NCI-H2107 treated with DMSO at 0.1 percent for 48 hours (cell line): ENCODE results near the gene SOHLH2.

ENCODE experiments used
- DNase-seq: peaks from one replicate; lab custom pipeline; 2025; ENCODE audit not compliant: unreplicated experiment; lab: John Stamatoyannopoulos, UW

Gene SOHLH2

GRCh38 chr13:36133950-36134626 lies 80.3 kb downstream of the SOHLH2 start:
- DNase-seq: no peak

GRCh38 chr13:36132376-36132775 lies 82.0 kb downstream of the SOHLH2 start:
- no peak for DNase-seq

GRCh38 chr13:36131931-36132297 lies 82.4 kb downstream of the SOHLH2 start:
- DNase-seq: no peak

- DNase-seq: peak; percentile 9
These were observed 83.0 kb downstream of the SOHLH2 start, which contains the start of gene DCLK1 for GRCh38 chr13:36131222-36131930. TSS of gene DCLK1 (minus strand) at chr13:36131382.

DNA sequence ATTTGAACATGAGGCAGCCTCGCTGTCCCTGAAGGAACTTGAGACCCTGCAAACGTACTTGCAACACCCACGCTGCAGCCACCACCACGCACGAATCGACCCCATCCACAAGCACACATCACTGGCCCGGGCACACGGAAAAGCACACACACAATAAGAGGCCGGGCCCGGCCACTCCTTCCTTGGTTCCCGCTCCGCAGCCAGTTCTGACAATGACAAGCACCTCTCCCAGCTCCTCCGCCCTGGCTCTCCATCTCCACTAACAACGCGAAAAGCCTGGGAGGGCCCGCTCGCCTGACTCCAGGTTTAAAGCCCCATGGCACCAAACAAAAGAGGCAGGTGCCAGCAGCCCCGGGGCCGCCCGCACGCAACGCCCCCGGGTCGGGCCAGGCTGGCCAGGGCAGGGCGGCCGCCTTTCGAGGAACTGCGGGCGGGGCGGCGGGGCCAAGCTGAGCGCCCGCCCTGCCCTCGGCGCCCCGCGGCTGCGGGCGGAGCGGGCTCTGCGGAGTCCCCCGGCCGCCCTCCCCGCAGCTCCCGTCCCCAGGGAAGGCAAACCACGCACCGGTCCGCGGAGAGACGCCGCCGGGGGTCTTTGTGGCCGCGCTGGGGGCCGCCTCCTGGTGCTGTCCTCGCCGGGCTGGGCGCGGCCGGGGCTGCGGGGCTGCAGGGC lies 83.7 kb downstream of the SOHLH2 start:
- peak; percentile 18 for DNase-seq

DNA sequence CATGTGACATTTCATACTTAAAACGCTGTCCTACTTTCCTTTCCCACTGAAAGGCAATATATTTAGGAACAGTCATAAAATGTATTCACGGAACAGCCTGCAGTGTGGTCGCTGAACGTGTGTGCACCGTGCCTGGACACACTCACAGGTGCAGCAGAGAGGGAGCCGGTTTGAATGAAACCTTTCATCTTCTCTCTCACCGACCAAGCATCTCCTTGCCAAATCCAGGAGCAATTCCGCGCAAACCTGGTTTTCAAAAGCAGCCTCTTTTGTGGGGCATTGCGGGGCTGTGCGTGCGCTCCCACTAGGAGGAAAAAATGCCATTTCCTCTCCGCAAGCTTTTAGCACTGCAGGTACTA lies 84.2 kb downstream of the SOHLH2 start:
- no peak for DNase-seq

DNA sequence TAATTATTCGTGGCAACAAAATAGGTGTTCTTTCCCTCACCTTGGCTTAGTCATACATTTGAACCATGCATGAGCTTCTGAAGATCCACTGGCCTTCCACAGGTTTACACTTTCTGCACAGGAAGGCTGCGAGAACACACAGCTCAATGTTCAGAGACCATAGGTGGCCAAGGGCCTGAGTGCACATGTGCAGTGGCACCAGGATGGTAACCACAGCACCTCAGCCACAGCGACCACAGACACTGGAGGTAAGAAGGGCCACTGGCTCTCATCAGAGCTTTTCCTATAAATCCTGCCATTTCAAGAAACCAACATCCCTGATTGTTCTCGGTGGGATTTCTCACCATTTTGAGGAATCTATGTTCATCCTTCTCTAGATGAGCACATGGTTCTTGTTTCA lies 84.8 kb downstream of the SOHLH2 start:
- no peak for DNase-seq

- no peak for DNase-seq
These were observed 87.9 kb downstream of the SOHLH2 start for GRCh38 chr13:36126491-36126890.

- no peak for DNase-seq
These were observed 88.5 kb downstream of the SOHLH2 start for GRCh38 chr13:36125841-36126240.

DNA sequence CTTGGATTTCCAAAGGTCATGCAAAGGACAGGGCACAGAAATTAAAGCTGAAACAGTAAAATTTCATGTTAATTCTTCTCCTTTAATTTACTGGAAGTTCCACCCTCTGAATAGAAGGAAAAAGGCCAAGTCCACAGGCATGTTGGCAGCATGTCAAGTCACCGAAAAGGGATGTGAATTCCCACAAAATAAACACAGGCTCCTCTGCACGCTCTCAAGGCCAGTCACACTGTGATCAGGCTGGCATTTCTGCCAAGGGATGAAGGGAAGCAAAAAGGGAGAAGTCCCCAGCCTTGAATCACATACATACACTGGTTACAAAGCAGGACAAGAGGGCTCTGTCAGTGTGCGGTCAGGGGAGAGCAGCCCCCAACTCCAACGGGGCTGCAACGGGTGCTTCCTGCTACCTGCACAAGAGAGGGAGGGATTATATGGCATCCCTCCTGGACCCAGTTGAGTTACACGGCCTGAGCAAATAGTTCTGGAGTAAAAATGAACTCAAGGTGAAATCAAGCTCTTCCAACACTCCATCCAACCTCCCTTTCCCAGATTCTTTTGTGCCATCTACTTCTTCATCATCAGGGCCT lies 90.0 kb downstream of the SOHLH2 start:
- DNase-seq: no peak
